ENCODE results near the gene FBLN2.

The FBLN2 gene

DNA sequence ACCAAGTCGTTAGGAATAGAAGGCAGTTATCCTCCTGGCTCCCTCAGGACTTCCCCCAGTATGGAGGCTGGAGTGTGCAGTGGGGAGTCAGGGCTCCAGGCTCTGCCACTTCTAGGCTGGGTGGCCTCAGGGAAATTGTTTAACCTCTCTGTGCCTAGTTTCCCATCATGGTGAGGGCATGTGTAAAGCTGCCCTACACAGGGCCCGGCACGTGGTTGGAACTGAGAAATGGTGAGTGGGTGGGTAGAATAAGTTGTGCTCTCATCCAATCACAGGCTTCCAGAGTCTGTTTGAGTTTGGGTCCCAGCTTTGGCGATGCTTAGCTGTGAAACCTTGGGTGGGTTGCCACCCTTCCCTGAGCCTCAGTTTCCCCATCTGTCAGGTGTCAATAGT is 117.3 kb downstream of the FBLN2 start:
- TF ChIP-seq, protein P1, sequence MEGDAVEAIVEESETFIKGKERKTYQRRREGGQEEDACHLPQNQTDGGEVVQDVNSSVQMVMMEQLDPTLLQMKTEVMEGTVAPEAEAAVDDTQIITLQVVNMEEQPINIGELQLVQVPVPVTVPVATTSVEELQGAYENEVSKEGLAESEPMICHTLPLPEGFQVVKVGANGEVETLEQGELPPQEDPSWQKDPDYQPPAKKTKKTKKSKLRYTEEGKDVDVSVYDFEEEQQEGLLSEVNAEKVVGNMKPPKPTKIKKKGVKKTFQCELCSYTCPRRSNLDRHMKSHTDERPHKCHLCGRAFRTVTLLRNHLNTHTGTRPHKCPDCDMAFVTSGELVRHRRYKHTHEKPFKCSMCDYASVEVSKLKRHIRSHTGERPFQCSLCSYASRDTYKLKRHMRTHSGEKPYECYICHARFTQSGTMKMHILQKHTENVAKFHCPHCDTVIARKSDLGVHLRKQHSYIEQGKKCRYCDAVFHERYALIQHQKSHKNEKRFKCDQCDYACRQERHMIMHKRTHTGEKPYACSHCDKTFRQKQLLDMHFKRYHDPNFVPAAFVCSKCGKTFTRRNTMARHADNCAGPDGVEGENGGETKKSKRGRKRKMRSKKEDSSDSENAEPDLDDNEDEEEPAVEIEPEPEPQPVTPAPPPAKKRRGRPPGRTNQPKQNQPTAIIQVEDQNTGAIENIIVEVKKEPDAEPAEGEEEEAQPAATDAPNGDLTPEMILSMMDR (IDR thresholded peaks at IDR 0.05; ENCODE audit: extremely low read depth, missing control alignments), result no peak
- DNase-seq (ENCODE audit: low spot score), result no peak

DNA sequence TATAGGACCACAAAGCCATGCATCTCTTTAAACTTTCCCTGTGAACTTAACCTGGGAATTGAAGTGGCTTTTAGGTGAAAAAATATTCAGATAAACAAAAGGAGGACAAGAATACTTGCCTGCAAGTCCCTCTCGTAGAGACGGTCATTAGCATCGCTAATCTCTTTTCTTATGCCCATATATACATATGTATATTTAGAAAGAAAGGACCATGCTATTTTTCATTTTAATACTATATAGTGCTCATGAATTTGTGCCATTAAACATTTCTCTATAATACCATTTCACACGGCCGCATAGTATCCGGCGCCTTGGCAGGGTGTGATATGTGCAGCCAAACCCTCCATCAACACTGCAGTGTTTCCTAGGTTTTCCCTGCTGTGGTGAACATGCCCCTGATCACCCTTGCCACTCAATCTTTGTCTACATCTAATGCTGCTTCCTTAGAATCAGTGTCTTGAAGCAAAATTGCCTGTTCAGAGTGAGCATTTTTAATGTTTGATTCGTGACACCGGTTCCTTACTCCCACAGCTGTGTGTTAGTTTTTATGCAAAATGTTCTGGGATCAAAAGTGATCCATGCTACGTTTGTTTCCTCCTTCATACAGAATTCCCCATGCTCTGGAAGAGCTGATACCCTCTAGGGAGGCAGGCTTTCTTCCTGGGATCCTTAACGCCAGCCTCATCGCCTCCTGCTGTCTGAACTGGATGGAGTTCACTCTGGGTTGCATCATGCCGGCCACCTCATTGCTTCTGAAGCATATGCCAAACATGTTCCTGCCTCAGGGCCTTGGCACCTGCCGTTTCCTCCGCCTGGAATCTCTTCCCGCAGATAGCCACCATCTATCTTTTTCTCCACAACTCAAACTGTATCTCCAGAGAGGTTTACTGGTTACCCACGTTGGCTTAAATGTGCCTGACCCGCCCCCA is 118.1 kb downstream of the FBLN2 start:
- DNase-seq (ENCODE audit: low spot score), result no peak
- TF ChIP-seq, protein P1 (IDR thresholded peaks at IDR 0.05; ENCODE audit: extremely low read depth, missing control alignments), result no peak

DNA sequence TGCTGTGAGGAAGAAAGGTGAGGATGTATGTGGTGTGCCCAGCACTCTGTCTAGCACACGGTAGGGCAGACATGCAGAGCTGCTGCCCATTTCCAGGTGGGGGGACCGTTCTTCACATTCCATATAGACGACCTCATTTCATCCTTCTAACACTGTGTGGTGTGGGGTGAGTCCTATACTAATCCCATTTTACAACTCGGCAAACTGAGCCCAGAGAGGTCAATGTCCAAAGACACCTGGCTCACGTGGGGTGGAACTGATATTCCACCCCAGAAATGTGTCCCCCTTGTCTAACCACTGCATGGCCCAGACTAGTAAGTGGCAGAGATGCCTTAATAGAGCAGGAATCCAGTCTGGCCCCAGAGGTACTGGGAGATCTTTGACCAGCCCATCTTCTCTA is 119.2 kb downstream of the FBLN2 start:
- no peak for DNase-seq (ENCODE audit: low spot score)
- TF ChIP-seq, protein P1 (IDR thresholded peaks at IDR 0.05; ENCODE audit: extremely low read depth, missing control alignments), result no peak

DNA sequence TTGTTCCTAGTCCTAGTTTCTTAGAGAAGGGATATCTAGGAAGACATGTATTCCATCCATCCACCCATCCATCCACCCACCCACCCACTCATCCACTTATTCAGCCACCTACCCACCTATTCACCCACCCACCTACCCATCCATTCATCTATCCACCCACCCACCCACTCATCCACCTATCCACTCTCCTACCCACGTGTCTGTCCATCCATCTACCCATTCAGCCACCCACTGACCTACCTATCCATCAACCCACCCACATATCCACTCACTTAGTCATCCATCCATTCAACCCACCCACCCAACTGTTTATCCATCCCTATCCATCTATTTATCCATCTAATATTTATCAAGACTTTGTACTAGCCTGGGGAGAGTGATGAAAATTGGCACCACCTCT is 120.5 kb downstream of the FBLN2 start:
- no peak for DNase-seq (ENCODE audit: low spot score)
- TF ChIP-seq, protein P1 (IDR thresholded peaks at IDR 0.05; ENCODE audit: extremely low read depth, missing control alignments), result no peak

DNA sequence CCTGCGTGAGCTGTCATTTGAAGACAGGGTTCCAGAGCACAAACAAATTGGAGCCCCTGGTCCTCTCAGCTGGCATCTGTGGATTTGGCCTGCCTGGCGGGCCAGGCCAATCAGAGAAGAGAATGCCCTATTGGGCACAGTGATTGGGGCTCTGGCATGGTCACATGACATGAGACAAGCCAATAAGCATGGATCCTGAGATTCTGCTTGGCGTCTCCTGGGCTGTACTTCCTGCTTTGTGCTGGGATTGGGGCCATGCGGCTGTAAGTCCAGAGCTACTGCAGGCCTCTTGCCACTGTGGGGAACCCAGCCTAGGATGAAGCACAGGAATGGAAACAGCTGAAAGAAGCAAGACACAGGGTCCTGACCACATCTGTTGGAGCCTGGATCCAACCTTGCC is 121.4 kb downstream of the FBLN2 start:
- no peak for DNase-seq (ENCODE audit: low spot score)
- TF ChIP-seq, protein P1 (IDR thresholded peaks at IDR 0.05; ENCODE audit: extremely low read depth, missing control alignments), result no peak

DNA sequence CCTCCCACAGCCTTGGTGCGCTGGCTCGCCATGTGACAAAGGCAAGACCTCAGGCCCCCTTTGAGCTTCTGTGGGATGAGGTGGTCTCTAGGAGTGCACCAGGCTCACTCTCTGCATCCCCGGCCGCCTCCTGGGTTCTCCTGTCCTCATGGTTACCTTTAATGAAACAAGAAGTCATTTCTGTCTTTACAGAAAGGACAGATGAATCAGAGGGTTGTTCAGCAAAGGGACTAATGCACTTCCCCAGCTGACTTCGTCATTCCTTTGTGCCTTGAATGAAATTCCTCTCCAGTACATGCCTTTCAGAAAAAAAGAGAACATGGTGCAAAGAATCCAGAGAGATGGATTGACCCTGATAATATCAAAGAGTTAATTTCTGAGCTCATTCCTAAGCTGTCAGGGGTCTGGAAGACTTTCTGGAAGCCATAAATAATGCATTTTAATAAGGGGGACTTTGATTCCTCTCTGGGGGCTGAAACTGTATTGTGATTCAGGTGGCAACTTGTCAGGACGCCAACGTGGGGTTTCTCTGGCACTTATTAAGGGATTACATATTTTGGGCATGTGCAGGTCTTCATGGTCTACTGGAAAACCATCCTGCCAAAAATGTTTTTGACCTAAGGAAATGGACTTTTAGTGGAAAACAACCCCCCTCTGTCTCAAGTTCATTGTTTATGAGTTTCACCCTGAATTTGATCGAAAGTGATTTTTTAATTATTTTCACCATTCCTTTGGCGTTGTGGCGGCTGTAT is 122.7 kb downstream of the FBLN2 start:
- TF ChIP-seq, protein P1 (IDR thresholded peaks at IDR 0.05; ENCODE audit: extremely low read depth, missing control alignments), result no peak
- DNase-seq (ENCODE audit: low spot score), result no peak

DNA sequence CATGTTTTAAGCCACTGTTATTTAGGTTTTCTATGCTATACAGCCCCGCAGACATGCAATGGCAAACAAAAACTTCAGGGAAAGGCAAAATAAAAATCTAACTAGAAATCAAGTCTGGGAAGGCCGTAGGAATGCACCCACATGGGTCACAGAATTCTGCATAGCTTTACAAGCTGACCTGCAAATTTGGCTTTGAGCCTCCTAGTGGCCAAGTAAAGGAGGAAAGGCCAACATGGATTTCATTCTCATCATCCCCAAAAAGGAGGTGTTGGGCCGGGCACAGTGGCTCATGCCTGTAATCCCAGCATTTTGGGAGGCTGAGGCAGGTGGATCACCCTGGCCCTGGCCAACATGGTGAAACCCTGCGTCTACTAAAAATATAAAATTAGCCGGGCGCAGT is 124.3 kb downstream of the FBLN2 start:
- no peak for DNase-seq (ENCODE audit: low spot score)
- TF ChIP-seq, protein P1 (IDR thresholded peaks at IDR 0.05; ENCODE audit: extremely low read depth, missing control alignments), result no peak

All from GM20000 (cell line).